Activated CD8-positive, alpha-beta T cell treated with anti-CD3 and anti-CD28 coated beads for 36 hours (primary cell): ENCODE data around the gene THAP3. TPM values are rescaled to one million over a fixed set of nuclear protein-coding genes. Genes with fewer than 3 reads are reported as not detected.

ENCODE experiments used
- ATAC-seq: fragments of 200-7000 bp; cut with Tn5 transposase; one replicate; pipeline ENCODE4 v1.10.0; 2021; ENCODE audit warnings: mild to moderate bottlenecking, moderate library complexity
- CTCF ChIA-PET: fragments of 350-600 bp; sonication (Branson Sonifier 250); formaldehyde crosslinking; loops from one replicate; lab custom pipeline; 2021; ENCODE audit warnings: antibody characterized with exemption; lab: Charles Lee
- POLR2A ChIA-PET: fragments of 350-600 bp; sonication (Branson Sonifier 250); formaldehyde crosslinking; loops from one replicate; lab custom pipeline; 2021; ENCODE audit warnings: antibody characterized with exemption; lab: Charles Lee
- DNase-seq: peaks from one replicate; pipeline ENCODE4 v3.0.0-alpha.2; 2020
- H3K27ac Mint-ChIP-seq: one replicate; pipeline ENCODE4 v1.8.0; 2021; ENCODE audit warnings: mild to moderate bottlenecking, mixed read lengths
- H3K27me3 Mint-ChIP-seq: one replicate; pipeline ENCODE4 v1.8.0; 2021; ENCODE audit warnings: mixed read lengths
- H3K36me3 Mint-ChIP-seq: one replicate; pipeline ENCODE4 v1.8.0; 2021; ENCODE audit warnings: low read depth, mixed read lengths
- H3K4me1 Mint-ChIP-seq: one replicate; pipeline ENCODE4 v1.8.0; 2021; ENCODE audit warnings: low read depth, mixed read lengths
- H3K4me3 Mint-ChIP-seq: one replicate; pipeline ENCODE4 v1.8.0; 2021; ENCODE audit warnings: mild to moderate bottlenecking, moderate library complexity, mixed read lengths
- H3K9me3 Mint-ChIP-seq: one replicate; pipeline ENCODE4 v1.8.0; 2021; ENCODE audit warnings: mixed read lengths
- CTCF ChIP-seq: fragments of 200-600 bp; IDR thresholded peaks from one replicate; pipeline ENCODE4 v1.8.0; 2022; ENCODE audit warnings: antibody characterized with exemption, mild to moderate bottlenecking
- intact Hi-C: fragments of 100-400 bp; cut with micrococcal nuclease; formaldehyde crosslinking; loops from one replicate; pipeline ENCODE4 v1.10.0; 2022
- total RNA-seq, 2 experiments: library from RNA; stranded (reverse); gene quantifications; one replicate each; pipeline ENCODE4 v1.2.3, GENCODE V29; 2021

The THAP3 gene
- total RNA-seq, 2 experiments from 2014 or later: 19.0 to 24.5 TPM

DNA sequence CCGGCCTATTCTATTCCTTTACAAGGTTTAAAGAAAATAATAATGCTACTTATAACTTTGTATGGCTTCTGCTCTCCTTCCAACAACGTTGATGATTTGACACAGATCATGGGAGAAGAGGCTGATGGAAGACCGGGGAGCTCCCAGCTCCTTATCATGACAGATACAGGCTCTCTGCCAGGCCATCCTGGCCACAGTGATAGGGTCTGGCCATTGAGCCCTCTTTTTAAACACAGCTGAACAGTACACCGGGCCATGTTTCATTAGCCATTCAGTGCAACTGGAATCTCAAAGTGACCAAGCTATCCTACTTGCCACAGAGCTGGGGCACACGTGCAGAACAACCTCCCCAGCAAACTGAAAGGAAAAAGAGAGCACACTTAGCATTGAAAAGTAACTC, 42.0 kb downstream of the THAP3 start:
- DNase-seq (no peak), ATAC-seq (no peak)
- H3K4me3 Mint-ChIP-seq: no peak overlapping the region
- no peaks in the 10 kb centered on the region for H3K4me1 Mint-ChIP-seq
- TF ChIP-seq CTCF: no peak
- peaks cover 28% of the 10 kb centered on the region for H3K36me3 Mint-ChIP-seq
- no peaks in the 10 kb centered on the region for H3K27me3 Mint-ChIP-seq
- intact Hi-C loops: no loop called here
- CTCF ChIA-PET: no interaction called here
- H3K9me3 Mint-ChIP-seq: no peaks in the 10 kb centered on the region
- POLR2A ChIA-PET: no interaction called here
- H3K27ac Mint-ChIP-seq: no peak overlapping the region

DNA sequence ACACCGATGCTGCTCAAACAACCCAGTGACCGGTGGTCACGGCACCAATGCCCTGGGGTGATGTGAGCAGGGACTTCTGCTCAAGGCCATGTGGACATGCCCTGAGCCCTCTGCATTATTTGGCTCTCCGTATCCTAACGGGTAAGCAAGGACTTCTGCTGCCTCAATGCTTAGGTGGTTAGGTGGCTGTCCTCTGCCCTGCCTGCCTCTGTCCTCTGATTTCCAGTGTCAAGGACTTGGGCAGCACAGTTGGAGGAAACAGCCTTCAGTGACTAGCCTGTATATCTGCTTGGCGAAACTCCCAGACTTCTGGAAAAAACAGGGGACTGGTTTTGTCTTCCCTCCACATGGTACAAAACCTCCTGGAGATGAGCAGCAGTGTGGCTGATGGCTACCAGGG, 42.5 kb downstream of the THAP3 start:
- intact Hi-C loops: no loop called here
- CTCF ChIA-PET: interaction anchor here (0.7 kb wide), 1 partner anchor 21 kb away, joined by 3 read pairs; no protein-coding TSS in a partner anchor
- Mint-ChIP-seq H3K9me3 (no peaks in the 10 kb centered on the region), H3K27ac (no peak overlapping the region), H3K36me3 (peaks cover 28% of the 10 kb centered on the region), H3K27me3 (no peaks in the 10 kb centered on the region), H3K4me1 (no peaks in the 10 kb centered on the region), H3K4me3 (no peak overlapping the region)
- DNase-seq (no peak), ATAC-seq (no peak)
- POLR2A ChIA-PET: interaction anchor here (0.6 kb wide), 1 partner anchor 9 kb away, joined by 3 read pairs; no protein-coding TSS in a partner anchor
- no peak for TF ChIP-seq CTCF

- intact Hi-C loops: no loop called here
- DNase-seq (no peak), ATAC-seq (no peak)
- no peaks in the 10 kb centered on the region for H3K9me3 Mint-ChIP-seq
- POLR2A ChIA-PET: no interaction called here
- no peak overlapping the region for H3K4me3 Mint-ChIP-seq
- H3K27ac Mint-ChIP-seq: no peak overlapping the region
- no peak for TF ChIP-seq CTCF
- CTCF ChIA-PET: no interaction called here
- peaks cover 22% of the 10 kb centered on the region for H3K36me3 Mint-ChIP-seq
- no peaks in the 10 kb centered on the region for H3K27me3 Mint-ChIP-seq
- H3K4me1 Mint-ChIP-seq: no peaks in the 10 kb centered on the region
Observed at GRCh38 chr1:6668503-6668902, 43.8 kb downstream of the THAP3 start.

GRCh38 chr1:6672558-6672957, 47.9 kb downstream of the THAP3 start:
- no peak for DNase-seq
- ChIA-PET CTCF (interaction anchor here (1.0 kb wide), 1 partner anchor 29 kb away, joined by 3 read pairs; the partner anchor contains the start of gene DNAJC11), POLR2A (interaction anchor here (0.9 to 1.0 kb wide), 2 partner anchors 9 to 28 kb away, joined by 3 to 4 read pairs; no protein-coding TSS in a partner anchor)
- H3K4me3 Mint-ChIP-seq: no peak overlapping the region
- no peak for ATAC-seq
- H3K9me3 Mint-ChIP-seq: no peaks in the 10 kb centered on the region
- H3K4me1 Mint-ChIP-seq: peaks cover 3% of the 10 kb centered on the region
- intact Hi-C loops: no loop called here
- no peaks in the 10 kb centered on the region for H3K27me3 Mint-ChIP-seq
- peaks cover 35% of the 10 kb centered on the region for H3K36me3 Mint-ChIP-seq
- no peak overlapping the region for H3K27ac Mint-ChIP-seq
- no peak for TF ChIP-seq CTCF

DNA sequence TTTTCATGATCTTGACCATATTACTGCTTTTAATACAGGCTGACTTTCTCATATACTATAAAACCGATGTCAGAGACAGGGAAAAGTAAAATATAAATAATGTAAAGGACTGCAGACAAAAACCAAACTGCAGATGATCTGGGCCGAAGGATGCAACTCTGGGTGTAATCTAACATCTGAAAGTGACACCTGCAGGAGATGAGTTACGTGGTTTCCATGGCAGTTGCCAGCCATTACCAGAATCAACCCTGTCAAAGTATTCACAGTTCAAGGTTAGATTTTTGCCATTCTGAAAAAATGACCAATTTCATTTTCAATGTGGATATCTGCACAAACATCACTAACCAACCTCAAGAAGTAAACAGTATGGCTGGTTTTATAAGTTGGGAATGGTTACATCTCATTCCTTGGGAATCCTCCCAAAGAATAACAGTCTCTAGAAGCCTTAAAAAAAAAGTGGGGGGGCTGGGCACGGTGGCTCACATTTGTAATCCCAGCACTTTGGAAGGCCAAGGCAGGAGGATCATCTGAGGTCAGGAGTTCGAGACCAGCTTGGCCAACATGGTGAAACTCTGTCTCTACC, 49.2 kb downstream of the THAP3 start:
- TF ChIP-seq CTCF: no peak
- Mint-ChIP-seq H3K36me3 (peaks cover 44% of the 10 kb centered on the region), H3K4me3 (no peak overlapping the region), H3K9me3 (no peaks in the 10 kb centered on the region), H3K27ac (no peak overlapping the region), H3K27me3 (no peaks in the 10 kb centered on the region), H3K4me1 (peaks cover 3% of the 10 kb centered on the region)
- intact Hi-C loops: no loop called here
- DNase-seq (no peak), ATAC-seq (no peak)
- ChIA-PET POLR2A (interaction anchor here (0.6 kb wide), 1 partner anchor 46 kb away, joined by 3 read pairs; no protein-coding TSS in a partner anchor), CTCF (interaction anchor here (0.7 kb wide), 1 partner anchor 128 kb away, joined by 4 read pairs; no protein-coding TSS in a partner anchor)
